ENCODE measurements around the gene RAPGEF5.
A peak's percentile ranks its signal among the peaks of the same experiment; 100 is the strongest.

RAPGEF5 gene

GRCh38 chr7:22182149-22182548, 174.8 kb downstream of the RAPGEF5 start:
- peak; percentile 30 for DNase-seq

GRCh38 chr7:22181663-22182062, 175.3 kb downstream of the RAPGEF5 start:
- peak; percentile 92 for DNase-seq

- DNase-seq, result no peak
Observed at GRCh38 chr7:22179442-22179879, 177.5 kb downstream of the RAPGEF5 start.

DNA sequence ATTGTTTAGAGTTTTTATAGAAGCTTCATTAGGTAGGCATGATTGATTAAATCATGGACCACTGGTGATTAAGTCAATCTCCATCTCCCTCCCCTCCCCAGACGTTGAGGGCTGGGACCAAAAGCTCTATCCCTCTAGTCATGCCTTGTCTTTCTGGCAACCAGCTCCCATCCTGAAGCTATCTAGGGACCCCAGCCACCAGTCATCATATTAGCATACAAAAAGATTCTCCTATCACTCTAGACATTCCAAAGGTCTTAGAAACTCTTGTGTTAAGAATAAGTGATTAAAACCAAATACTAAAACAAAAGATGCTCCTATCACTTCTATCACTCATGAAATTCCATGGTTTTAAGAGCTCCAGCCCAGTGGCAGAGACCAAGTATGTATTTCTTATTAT, 178.2 kb downstream of the RAPGEF5 start:
- DNase-seq, result no peak

GRCh38 chr7:22176791-22177412, 180.1 kb downstream of the RAPGEF5 start:
- no peak for DNase-seq

GRCh38 chr7:22174574-22174953, 182.4 kb downstream of the RAPGEF5 start:
- DNase-seq, result no peak

GRCh38 chr7:22173685-22174573, 183.0 kb downstream of the RAPGEF5 start:
- no peak for DNase-seq

DNA sequence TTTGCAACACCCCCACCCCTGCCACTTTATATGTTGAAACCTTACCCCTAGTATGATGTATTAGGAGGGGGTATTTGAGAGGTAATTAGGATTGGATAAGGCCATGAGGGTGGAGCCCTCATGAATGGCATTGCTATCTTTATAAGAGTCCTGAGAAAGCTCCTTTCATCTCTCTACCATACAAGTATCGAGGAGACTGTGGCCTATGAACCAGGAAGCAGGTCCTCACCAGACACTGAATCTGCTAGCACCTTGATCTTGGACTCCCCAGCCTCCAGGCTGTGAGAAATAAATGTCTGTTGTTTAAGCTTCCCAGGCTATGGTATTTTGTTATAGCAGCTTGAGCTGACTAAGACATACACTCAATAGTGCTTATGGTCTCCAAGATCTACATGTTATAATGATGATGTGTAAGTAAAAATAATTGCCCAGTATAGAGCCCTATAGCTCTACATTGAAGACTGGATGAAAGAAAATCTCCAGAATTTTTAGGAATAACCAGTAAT, 188.8 kb downstream of the RAPGEF5 start:
- DNase-seq, result no peak

GRCh38 chr7:22167482-22167881, 189.5 kb downstream of the RAPGEF5 start:
- DNase-seq, result no peak

DNA sequence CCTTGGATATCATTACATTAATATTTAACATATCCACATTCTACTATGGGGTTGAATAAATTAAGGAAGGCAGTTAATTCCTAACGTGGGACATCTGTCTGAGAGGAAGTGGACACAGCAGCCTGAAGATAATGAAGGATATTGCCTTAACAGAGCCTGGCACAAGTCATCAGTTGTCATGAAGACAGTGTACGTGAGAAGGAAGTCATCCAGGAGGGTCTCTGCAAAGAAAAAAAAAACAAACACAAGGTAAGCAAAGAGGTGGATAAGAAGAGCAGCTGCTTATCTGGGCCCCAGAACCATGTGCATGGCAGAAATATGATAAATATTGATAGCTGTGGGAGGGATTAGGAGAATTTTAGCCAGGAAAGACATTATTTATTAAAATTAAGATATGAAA, 190.0 kb downstream of the RAPGEF5 start:
- DNase-seq, result no peak

DNA sequence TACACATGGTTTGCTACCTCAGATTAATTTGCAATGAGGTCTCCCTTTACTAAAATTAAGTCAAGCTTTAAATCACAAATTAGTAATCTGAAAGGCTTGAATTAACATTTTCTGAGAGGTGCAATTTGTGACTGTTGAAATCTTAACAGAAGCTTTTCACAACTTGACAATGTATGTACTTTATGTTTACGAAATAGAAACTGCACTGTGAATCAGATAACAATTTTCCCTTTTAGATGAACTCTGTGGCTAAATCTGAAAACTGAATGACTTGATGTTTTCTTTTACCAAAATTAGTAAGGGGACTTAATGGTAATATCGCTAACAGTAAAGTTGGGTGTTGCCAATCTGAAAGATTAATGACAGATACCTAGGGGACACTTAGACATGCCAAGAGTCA, 197.6 kb downstream of the RAPGEF5 start:
- DNase-seq, result no peak

DNA sequence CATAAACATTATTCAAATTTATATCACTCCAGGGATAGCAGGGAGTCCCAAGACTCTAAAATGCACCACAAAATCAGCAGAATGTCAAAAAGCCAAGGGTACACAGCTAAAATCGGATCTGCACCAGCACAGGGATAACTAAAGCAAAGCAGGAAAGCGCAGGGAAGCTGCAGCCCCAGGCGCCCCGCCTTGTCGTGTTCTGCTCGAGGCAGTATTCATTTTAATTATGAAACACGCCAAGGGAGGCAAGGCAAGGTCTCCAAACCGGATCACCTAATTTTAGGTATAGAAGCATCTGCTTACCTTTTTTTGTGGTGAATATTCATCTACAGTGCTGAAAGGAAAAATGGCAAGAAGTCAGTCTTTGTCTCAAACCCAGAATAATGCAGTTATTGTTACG, 199.4 kb downstream of the RAPGEF5 start:
- no peak for DNase-seq

DNA sequence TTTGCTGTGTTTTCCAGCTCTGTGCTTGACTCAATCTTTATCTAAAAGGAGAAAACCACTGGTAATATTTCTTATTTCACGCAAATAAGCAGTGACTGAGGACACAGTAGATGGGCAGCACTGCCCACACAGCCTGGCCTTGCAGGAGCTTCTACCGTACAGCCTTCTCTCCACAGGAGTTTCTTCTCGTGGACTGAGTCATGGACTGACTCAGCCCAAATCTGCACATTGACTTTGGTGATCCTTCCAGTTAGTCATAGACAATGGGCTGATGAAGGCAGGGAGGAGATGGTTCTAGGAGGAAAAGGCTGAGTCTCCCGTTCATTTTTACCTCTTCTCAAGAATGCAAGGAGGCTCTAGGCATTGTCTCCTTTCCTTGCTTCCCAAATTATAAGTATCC, 200.7 kb downstream of the RAPGEF5 start:
- no peak for DNase-seq

DNA sequence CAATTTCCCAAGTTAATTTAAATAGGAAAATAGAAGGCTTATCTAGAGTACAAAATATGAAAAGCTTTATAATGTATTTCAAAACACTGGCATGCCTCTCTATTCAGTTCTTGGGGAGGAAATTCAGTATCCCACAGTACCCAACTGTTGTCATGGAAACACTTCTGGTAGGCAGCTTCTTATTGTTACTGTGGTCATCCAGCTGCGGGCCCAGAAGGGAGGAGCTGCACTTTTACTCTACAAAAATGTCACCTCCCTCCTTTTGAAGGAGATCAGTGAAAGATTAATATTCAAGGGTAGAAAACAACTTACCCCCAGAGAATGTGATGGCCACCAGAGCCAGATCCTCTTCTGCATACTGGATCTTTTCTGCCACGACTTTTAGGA, 202.8 kb downstream of the RAPGEF5 start:
- no peak for DNase-seq

DNA sequence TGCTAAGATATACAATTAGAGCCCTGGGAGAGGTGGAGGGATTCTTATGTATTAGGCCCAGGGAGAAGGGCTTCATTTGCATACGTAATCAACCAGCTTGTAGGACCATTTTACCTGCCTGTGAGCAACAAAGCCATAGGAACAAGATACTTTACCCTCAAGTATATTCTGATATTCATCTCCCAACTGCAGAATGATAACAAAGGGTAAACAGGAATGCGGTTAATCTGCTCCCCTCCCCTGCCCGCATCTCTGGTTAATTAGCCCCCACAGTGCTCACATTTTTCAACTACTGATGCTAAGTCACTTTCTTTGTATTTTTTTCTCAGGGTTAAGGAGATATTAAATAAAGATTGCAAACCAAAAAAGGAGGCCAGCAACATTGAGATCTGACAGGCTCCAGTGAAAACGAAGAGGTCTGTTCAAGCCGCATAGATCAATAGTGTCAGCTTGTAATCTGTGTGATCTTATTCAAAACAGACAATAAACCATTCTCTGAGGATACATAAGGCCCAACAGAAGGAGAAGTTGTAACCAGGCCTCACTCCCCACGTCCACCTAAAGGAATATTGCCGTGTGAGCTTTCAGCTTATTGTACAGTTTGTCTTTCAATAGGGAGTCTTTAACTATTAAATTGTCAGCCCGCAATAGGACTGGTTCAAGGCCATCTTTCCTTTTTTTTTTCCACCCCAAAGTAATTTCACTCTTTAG, 203.4 kb downstream of the RAPGEF5 start:
- no peak for DNase-seq

DNA sequence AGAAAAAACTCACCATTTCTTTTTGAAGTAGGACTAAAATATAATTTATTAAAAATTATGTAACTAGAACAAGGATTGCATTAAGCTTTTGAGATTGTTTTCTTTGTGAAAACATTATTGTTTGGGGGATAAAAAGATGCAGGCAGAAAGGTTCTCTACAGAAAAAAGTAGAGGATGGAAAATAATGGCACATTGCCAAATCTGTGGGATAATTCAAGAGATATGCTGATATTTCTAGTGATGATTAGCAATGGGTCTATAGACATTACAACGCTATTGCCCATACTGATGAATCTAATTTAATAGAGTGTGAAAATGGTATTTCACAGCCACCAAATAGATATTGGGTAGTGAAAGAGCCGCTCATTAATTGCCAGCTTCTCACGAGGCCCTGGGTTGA, 204.3 kb downstream of the RAPGEF5 start:
- DNase-seq, result no peak

DNA sequence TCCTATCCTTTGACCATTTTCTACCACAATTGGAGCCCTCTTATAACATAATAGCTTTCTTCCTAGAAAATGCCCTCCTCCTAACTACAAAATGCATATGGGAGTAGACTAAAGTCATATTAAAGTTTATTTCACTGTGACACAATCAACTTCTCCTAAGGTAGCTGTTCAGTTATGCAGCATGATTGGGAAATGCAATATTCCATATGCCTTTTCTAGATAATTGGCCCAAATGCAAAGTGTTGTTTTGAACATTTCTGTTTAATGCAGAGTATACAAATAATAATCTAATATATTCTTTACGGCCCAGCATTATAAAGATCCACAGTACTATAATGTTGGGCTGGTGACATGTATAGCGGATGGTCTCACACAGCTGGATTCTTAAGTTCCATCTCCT, 205.1 kb downstream of the RAPGEF5 start:
- DNase-seq, result no peak

DNA sequence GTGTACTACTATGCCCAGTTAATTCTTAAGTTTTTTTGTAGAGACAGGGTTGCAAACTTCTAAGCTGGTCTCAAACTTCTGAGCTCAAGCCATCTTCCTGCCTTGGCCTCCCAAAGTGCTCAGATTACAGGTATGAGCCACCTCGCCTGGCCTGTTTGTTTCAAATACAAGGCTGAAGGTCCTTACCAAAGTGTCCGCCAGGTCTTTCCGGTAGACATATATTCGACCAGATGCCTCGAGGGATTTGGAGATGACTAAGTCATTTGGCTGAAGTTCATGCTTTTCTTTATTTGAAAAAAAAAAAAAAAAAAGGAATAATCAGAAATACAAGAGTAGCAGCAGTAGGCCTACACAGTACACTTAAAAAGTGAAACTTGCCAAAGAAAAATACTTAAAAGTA, 206.7 kb downstream of the RAPGEF5 start:
- no peak for DNase-seq

DNA sequence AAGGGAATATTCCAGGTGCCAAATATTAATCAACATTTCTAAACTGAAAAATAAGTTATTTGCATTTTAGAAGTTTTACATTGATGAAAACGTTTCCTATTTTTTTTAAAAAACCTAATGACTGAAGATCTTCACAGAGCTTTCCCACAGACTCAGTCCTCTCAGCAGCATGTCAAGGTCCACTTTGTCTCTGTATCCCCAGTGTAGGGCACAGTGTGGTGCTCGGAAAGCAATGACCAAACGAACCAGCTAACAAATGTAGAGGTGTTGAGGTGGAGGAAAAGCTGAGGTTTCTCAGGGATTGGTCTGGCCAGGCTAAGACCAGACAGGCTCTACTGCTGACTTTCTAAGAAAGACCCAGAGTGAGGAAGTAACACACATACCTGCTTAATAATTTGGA, 209.1 kb downstream of the RAPGEF5 start:
- DNase-seq, result no peak

DNA sequence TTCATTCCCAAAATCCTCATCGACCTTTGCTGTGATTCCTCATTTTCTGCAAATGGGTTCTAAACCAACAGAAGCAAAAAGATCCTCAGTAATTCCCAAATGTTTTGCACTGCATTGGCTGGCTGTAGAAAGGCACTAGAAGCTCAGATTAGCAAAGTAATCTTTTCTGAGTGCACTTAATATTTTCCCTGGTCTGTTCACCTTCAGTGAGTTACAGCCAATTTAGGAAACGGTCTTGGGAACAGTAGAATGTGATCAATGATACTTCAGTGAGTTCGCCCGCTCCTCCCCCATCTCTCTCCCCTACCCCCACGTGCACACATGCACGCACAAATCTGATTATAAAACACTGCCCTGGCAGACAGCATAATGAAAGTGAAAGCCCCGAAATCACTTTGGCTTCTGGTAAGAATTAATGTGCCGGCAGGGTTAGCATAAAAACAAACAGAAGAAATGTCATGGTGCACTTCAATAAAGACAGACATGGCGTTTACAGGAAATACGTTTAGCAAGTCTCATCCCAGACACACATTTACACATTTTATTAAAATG, 209.9 kb downstream of the RAPGEF5 start:
- no peak for DNase-seq

DNA sequence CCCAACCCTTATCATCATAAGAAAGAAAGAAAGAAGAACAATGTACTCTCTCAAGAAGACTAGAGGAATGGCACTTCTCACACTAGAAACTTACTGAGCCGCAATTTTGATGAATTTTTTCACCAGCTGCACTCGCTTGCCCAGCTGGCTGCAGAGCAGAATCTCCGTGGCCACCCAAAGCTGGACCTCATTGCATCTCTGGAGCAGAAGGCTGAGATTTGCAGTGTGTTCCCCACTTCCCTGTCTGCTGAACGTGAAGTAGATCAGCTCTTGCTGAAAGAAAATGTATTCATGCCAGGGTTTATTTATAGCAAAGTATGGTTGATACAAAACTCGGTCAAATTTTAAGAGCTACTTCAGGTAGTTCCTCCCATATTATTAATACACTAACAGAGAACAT, 212.0 kb downstream of the RAPGEF5 start:
- no peak for DNase-seq

DNA sequence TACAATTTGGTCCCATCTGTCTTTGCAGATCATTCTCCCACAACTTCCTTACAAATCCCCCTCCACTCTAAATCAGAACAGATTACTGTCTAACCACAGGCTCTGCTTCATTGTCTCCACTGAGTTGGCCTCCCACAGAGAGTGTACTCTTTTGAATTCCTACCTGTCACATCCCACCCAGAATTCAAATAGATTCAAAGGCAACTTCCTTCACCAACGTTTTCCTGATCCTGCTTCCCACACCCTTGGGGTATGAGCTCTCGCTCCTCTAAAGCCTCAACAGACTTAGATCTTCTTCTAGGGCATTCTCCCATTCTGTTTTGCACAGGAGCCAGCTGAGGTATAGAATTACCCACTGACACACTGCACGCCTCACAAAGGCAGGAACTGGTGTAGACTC, 213.5 kb downstream of the RAPGEF5 start:
- DNase-seq, result no peak

- peak; percentile 48 for DNase-seq
Observed at GRCh38 chr7:22142572-22142971, 214.4 kb downstream of the RAPGEF5 start.
